Glutamatergic neuron (in vitro differentiated cells): Measurements from ENCODE around the gene DDX46. TPM values are rescaled to one million over a fixed set of nuclear protein-coding genes. Genes with fewer than 3 reads are reported as not detected.

ENCODE experiments used
- DNase-seq: peaks from one replicate; pipeline ENCODE4 v3.0.0; 2022
- H3K27ac Mint-ChIP-seq: one replicate; pipeline ENCODE4 v1.8.0; 2020; ENCODE audit warnings: mild to moderate bottlenecking, mixed read lengths, inconsistent platforms; ENCODE audit not compliant: unreplicated experiment
- H3K27me3 Mint-ChIP-seq: one replicate; pipeline ENCODE4 v1.8.0; 2020; ENCODE audit warnings: mild to moderate bottlenecking, moderate library complexity, mixed read lengths, inconsistent platforms; ENCODE audit not compliant: unreplicated experiment
- H3K36me3 Mint-ChIP-seq: one replicate; pipeline ENCODE4 v1.8.0; 2020; ENCODE audit warnings: mild to moderate bottlenecking, mixed read lengths, inconsistent platforms; ENCODE audit not compliant: unreplicated experiment
- H3K4me1 Mint-ChIP-seq: one replicate; pipeline ENCODE4 v1.8.0; 2020; ENCODE audit warnings: mild to moderate bottlenecking, low read depth, mixed read lengths, inconsistent platforms; ENCODE audit not compliant: unreplicated experiment
- H3K4me3 Mint-ChIP-seq: one replicate; pipeline ENCODE4 v1.8.0; 2020; ENCODE audit warnings: mild to moderate bottlenecking, mixed read lengths, inconsistent platforms; ENCODE audit not compliant: unreplicated experiment
- H3K9me3 Mint-ChIP-seq: one replicate; pipeline ENCODE4 v1.8.0; 2020; ENCODE audit warnings: mild to moderate bottlenecking, moderate library complexity, mixed read lengths, inconsistent platforms; ENCODE audit not compliant: unreplicated experiment
- total RNA-seq: library from RNA; stranded (reverse); fragmentation: NEBNext Ultra II Directional; extraction: Animal tissue kit (Norgen Biotek cat#: 25700); gene quantifications from one replicate; pipeline ENCODE4 v1.2.1, GENCODE V29; 2021; ENCODE audit not compliant: unreplicated experiment
- TF ChIP-seq, protein P1 (sequence below): fragments of 200-600 bp; sonication (generic); IDR thresholded peaks from one replicate; pipeline ENCODE4 v1.5.0; 2021; ENCODE audit not compliant: partially characterized antibody, unreplicated experiment

Gene DDX46
- total RNA-seq, 1 donor from 2014 or later: 53.3 TPM

- Mint-ChIP-seq H3K4me3 (no peak overlapping the region), H3K4me1 (no peaks in the 10 kb centered on the region), H3K9me3 (no peaks in the 10 kb centered on the region), H3K27me3 (no peaks in the 10 kb centered on the region), H3K36me3 (no peaks in the 10 kb centered on the region), H3K27ac (no peak overlapping the region)
- no peak for DNase-seq
- TF ChIP-seq, protein P1, sequence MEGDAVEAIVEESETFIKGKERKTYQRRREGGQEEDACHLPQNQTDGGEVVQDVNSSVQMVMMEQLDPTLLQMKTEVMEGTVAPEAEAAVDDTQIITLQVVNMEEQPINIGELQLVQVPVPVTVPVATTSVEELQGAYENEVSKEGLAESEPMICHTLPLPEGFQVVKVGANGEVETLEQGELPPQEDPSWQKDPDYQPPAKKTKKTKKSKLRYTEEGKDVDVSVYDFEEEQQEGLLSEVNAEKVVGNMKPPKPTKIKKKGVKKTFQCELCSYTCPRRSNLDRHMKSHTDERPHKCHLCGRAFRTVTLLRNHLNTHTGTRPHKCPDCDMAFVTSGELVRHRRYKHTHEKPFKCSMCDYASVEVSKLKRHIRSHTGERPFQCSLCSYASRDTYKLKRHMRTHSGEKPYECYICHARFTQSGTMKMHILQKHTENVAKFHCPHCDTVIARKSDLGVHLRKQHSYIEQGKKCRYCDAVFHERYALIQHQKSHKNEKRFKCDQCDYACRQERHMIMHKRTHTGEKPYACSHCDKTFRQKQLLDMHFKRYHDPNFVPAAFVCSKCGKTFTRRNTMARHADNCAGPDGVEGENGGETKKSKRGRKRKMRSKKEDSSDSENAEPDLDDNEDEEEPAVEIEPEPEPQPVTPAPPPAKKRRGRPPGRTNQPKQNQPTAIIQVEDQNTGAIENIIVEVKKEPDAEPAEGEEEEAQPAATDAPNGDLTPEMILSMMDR: no peak
Observed at GRCh38 chr5:134813827-134814226, 55.2 kb downstream of the DDX46 start.

DNA sequence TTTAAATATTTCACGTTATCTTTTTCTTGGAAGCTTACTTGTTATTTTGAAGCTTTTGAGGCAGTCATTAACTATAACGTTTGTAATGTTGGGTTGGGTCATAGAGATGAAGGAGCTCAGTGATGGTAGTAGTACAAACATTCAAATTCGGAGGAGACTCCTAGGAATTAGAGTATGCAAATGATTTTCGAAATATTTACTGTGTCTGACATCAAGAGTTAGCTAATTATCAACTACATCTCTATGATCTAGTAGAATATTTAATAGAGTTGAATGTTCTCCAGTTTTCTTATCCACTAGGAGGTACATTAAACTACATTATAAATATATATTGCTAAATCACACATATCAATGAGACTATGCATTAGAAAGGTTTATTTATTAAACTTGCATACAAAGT is 58.4 kb downstream of the DDX46 start:
- no peaks in the 10 kb centered on the region for H3K36me3 Mint-ChIP-seq
- DNase-seq: no peak

DNA sequence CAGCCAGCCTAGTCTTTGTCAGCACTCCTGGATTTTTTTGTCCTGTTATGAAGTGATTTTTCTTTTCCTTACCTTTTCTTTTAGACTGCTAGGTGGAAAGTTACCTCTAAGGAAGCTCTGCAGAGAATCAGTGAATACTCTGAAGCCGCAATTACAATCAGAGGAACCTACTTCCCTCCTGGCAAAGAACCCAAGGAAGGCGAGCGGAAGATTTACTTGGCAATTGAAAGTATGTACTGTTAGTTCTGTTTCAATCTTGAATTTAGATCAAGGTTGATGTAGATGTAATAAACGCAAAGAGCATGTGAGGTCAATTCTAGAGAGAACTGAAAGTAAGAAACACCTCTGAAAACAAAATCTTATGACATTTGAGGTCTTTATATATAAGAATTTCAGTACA is 60.2 kb downstream of the DDX46 start:
- H3K4me1 Mint-ChIP-seq: no peaks in the 10 kb centered on the region
- TF ChIP-seq, protein P1: no peak
- no peaks in the 10 kb centered on the region for H3K9me3 Mint-ChIP-seq
- no peaks in the 10 kb centered on the region for H3K27me3 Mint-ChIP-seq
- H3K36me3 Mint-ChIP-seq: no peaks in the 10 kb centered on the region
- H3K27ac Mint-ChIP-seq: no peak overlapping the region
- DNase-seq: no peak
- H3K4me3 Mint-ChIP-seq: no peak overlapping the region

More for the DNA sequence above, 58.4 kb downstream of the DDX46 start:
- TF ChIP-seq, protein P1: no peak
- Mint-ChIP-seq H3K27me3 (no peaks in the 10 kb centered on the region), H3K4me1 (no peaks in the 10 kb centered on the region), H3K9me3 (no peaks in the 10 kb centered on the region), H3K27ac (no peak overlapping the region), H3K4me3 (no peak overlapping the region)

- Mint-ChIP-seq H3K9me3 (no peaks in the 10 kb centered on the region), H3K4me1 (no peaks in the 10 kb centered on the region), H3K4me3 (no peak overlapping the region), H3K27me3 (no peaks in the 10 kb centered on the region), H3K27ac (no peak overlapping the region), H3K36me3 (no peaks in the 10 kb centered on the region)
- TF ChIP-seq, protein P1: no peak
- no peak for DNase-seq
Observed at GRCh38 chr5:134819407-134819963, 60.9 kb downstream of the DDX46 start.

DNA sequence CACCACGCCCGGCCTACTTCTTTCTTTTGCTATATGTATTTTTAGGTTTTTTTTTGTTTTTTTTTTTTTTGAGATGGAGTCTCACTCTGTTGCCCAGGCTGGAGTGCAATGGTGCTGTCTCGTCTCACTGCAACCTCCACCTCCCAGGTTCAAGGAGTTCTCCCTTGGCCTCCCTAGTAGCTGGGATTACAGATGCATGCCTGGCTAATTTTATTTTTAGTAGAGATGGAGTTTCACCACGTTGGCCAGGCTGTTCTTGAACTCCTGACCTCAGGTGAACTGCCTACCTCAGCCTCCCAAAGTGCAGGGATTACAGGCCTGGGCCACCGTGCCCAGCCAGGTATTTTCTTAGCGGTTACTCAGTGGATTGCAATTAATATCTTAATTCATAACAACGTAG is 63.3 kb downstream of the DDX46 start:
- H3K9me3 Mint-ChIP-seq: no peaks in the 10 kb centered on the region
- DNase-seq: no peak
- H3K4me1 Mint-ChIP-seq: no peaks in the 10 kb centered on the region
- TF ChIP-seq, protein P1: no peak
- H3K4me3 Mint-ChIP-seq: no peak overlapping the region
- H3K27ac Mint-ChIP-seq: no peak overlapping the region
- H3K27me3 Mint-ChIP-seq: peaks cover 2% of the 10 kb centered on the region
- H3K36me3 Mint-ChIP-seq: no peaks in the 10 kb centered on the region
